Endothelial cell of umbilical vein (primary cell): ENCODE measurements around the gene MVK. TPM values are rescaled to one million over a fixed set of nuclear protein-coding genes. Genes with fewer than 3 reads are reported as not detected.

ENCODE experiments used
- BruUV-seq: library from RNA; stranded (reverse); fragments of 400-500 nt; replicated peaks from 2 replicates; lab custom pipeline; 2021; lab: Mats Ljungman, UMichigan
- CTCF ChIA-PET: fragments of 300-600, 350-600 bp; sonication (Branson Sonifier 250); formaldehyde crosslinking; loops from one replicate; lab custom pipeline; 2021; ENCODE audit warnings: antibody characterized with exemption, inconsistent platforms; lab: Charles Lee
- POLR2A ChIA-PET: fragments of 300-600, 350-600 bp; sonication (Branson Sonifier 250); formaldehyde crosslinking; loops from one replicate; lab custom pipeline; 2021; ENCODE audit warnings: antibody characterized with exemption, inconsistent platforms; lab: Charles Lee
- DNase-seq: peaks from one replicate; pipeline ENCODE4 v3.0.0-alpha.2; 2011; ENCODE audit warnings: low read depth, low spot score
- FAIRE-seq: peaks from 2 replicates; lab custom pipeline; 2011; peaks lifted over from hg19 to GRCh38; lab: Jason Lieb, UNC
- H2AFZ ChIP-seq: 2 replicates; pipeline ENCODE4 v1.6.0; 2012; ENCODE audit warnings: low read depth, low read length, control low read depth, inconsistent platforms
- H3K27ac ChIP-seq: 2 replicates; pipeline ENCODE4 v1.5.1; 2011; ENCODE audit warnings: low read depth, mild to moderate bottlenecking, control low read depth, low read length, moderate library complexity; ENCODE audit not compliant: insufficient read depth
- H3K27me3 ChIP-seq, 2 experiments: 2 replicates each; pipeline versions ENCODE4 v1.6.0 to v1.6.1; 2011; ENCODE audit warnings: low read length in 2 of 2, mixed read lengths in 1 of 2; ENCODE audit not compliant: control insufficient read depth in 2 of 2, insufficient read depth in 2 of 2
- H3K36me3 ChIP-seq, 2 experiments: 2 replicates in 1 of 2; 3 replicates in 1 of 2; pipeline ENCODE4 v1.5.1; 2011; ENCODE audit warnings: low read length in 2 of 2, mild to moderate bottlenecking in 1 of 2, moderate library complexity in 1 of 2; ENCODE audit not compliant: control insufficient read depth in 2 of 2, insufficient read depth in 2 of 2; ENCODE audit errors: extremely low read depth in 1 of 2
- H3K4me1 ChIP-seq: 3 replicates; pipeline ENCODE4 v1.5.1; 2011; ENCODE audit warnings: mild to moderate bottlenecking, low read length; ENCODE audit not compliant: control insufficient read depth, insufficient read depth; ENCODE audit errors: extremely low read depth
- H3K4me2 ChIP-seq: 2 replicates; pipeline ENCODE4 v1.6.1; 2011; ENCODE audit warnings: low read length, control low read depth, mixed read lengths; ENCODE audit not compliant: insufficient read depth
- H3K4me3 ChIP-seq, 3 experiments: fragments of 200-600 bp in 1 of 3; sonication (generic), shearing (Covaris generic) in 1 of 3; replicated peaks in 1 of 3; 2 replicates each; pipeline ENCODE4 v1.5.1; 2011 to 2016; ENCODE audit warnings: control low read depth in 3 of 3, low read length in 3 of 3, mild to moderate bottlenecking in 2 of 3, inconsistent platforms in 1 of 3, low read depth in 1 of 3, moderate library complexity in 1 of 3; ENCODE audit not compliant: insufficient read depth in 1 of 3
- H3K79me2 ChIP-seq: 2 replicates; pipeline ENCODE4 v1.6.0; 2012; ENCODE audit warnings: low read length, inconsistent platforms; ENCODE audit not compliant: control insufficient read depth, insufficient read depth
- H3K9ac ChIP-seq: replicated peaks from 2 replicates; pipeline ENCODE3; 2011; ENCODE audit warnings: low read length, control low read depth; ENCODE audit not compliant: insufficient read depth; ENCODE audit errors: extremely low read depth
- H3K9me1 ChIP-seq: replicated peaks from 3 replicates; pipeline ENCODE4 v1.6.0; 2011; ENCODE audit warnings: mild to moderate bottlenecking, low read length; ENCODE audit not compliant: control insufficient read depth, insufficient read depth; ENCODE audit errors: extremely low read depth
- H3K9me3 ChIP-seq: replicated peaks from 2 replicates; pipeline ENCODE4 v1.5.1; 2012; ENCODE audit warnings: low read length, inconsistent platforms; ENCODE audit not compliant: control insufficient read depth, insufficient read depth
- H4K20me1 ChIP-seq: replicated peaks from 2 replicates; pipeline ENCODE3; 2011; ENCODE audit warnings: mild to moderate bottlenecking, low read length; ENCODE audit not compliant: control insufficient read depth, insufficient read depth; ENCODE audit errors: extremely low read depth
- CTCF ChIP-seq, 2 donors: IDR thresholded peaks; 1 replicate in 1 of 2; 2 replicates in 1 of 2; pipeline ENCODE4 v1.5.1; 2011; ENCODE audit warnings: low read length in 2 of 2, mild to moderate bottlenecking in 2 of 2, moderate library complexity in 2 of 2, control low read depth in 1 of 2, inconsistent platforms in 1 of 2, low read depth in 1 of 2; ENCODE audit not compliant: insufficient read depth in 1 of 2; ENCODE audit errors: extremely low read depth in 1 of 2
- EZH2 ChIP-seq: IDR thresholded peaks from 2 replicates; pipeline ENCODE4 v1.6.1; 2012; ENCODE audit warnings: borderline replicate concordance, low read depth, mild to moderate bottlenecking, moderate library complexity, low read length, inconsistent platforms; ENCODE audit not compliant: severe bottlenecking
- FOS ChIP-seq: IDR thresholded peaks from 2 replicates; pipeline ENCODE4 v1.6.1; 2011; ENCODE audit warnings: mild to moderate bottlenecking, low read length, moderate library complexity, borderline replicate concordance; ENCODE audit not compliant: insufficient read depth
- GATA2 ChIP-seq: IDR thresholded peaks from 2 replicates; pipeline ENCODE4 v1.7.0; 2011; ENCODE audit warnings: low read depth, mild to moderate bottlenecking, moderate library complexity, mixed read lengths, low read length; ENCODE audit not compliant: insufficient read length, insufficient read depth
- JUN ChIP-seq: IDR thresholded peaks from 2 replicates; pipeline ENCODE4 v1.6.1; 2011; ENCODE audit warnings: borderline replicate concordance, low read depth; ENCODE audit not compliant: insufficient read length, insufficient read depth
- MAX ChIP-seq: IDR thresholded peaks from 2 replicates; pipeline ENCODE4 v1.6.1; 2011; ENCODE audit not compliant: insufficient read depth, insufficient read length
- MYC ChIP-seq: IDR thresholded peaks from one replicate; pipeline ENCODE4 v1.6.1; 2011; ENCODE audit warnings: mild to moderate bottlenecking, low read depth, low read length
- POLR2A ChIP-seq: IDR thresholded peaks from 2 replicates; pipeline ENCODE4 v1.6.1; 2012; ENCODE audit warnings: low read depth, mild to moderate bottlenecking, control low read depth, low read length
- POLR2AphosphoS5 ChIP-seq: IDR thresholded peaks from 2 replicates; pipeline ENCODE4 v1.6.1; 2012; ENCODE audit warnings: low read depth, mild to moderate bottlenecking, control low read depth, low read length, moderate library complexity; ENCODE audit not compliant: insufficient read depth
- dilution Hi-C: fragments of 300-500 bp; cut with MboI; formaldehyde crosslinking; loops from one replicate; pipeline ENCODE4 v1.15.0; 2019; ENCODE audit warnings: low sequenced_read_pairs; ENCODE audit not compliant: extremely low pct_ligation_motif_present
- intact Hi-C: fragments of 100-400 bp; cut with micrococcal nuclease; formaldehyde crosslinking; loops from one replicate; pipeline ENCODE4 v1.10.0; 2022
- polyA plus RNA-seq, 4 experiments: library from polyadenylated mRNA; depleted of rRNA in 3 of 4; stranded (reverse) in 3 of 4; unstranded in 1 of 4; fragments of >200 nt; gene quantifications; 2 replicates each; pipeline versions ENCODE4 v1.2.1 to v1.2.3, GENCODE V29; 2011 to 2012; ENCODE audit warnings: missing spikeins in 1 of 4
- total RNA-seq: library from RNA; stranded (reverse); gene quantifications from 2 replicates; pipeline ENCODE4 v1.2.3, GENCODE V29; 2021

MVK gene
- total and polyA plus RNA-seq, 2 donors (not counting 3 experiments of a cell fraction or from before 2014, with no cell fraction given), result 32.6 to 42.6 TPM

GRCh38 chr12:109573914-109574244 lies 285 bp downstream of the MVK start:
- no peaks in the 10 kb centered on the region for H3K27me3 ChIP-seq
- intact Hi-C loops (loop anchor here (1.0 to 10.0 kb wide), 5 partner anchors 55 to 201 kb away; partner anchors contain the start of genes FAM222A, KCTD10 and UBE3B), dilution Hi-C loops (no loop called here)

More at GRCh38 chr12:109573914-109574244, 285 bp downstream of the MVK start:
- Histone ChIP-seq H2AFZ (peak overlapping the region; percentile 66), H3K36me3 (peaks cover 2 to 17% of the 10 kb centered on the region in 2 experiments), H4K20me1 (no peaks in the 10 kb centered on the region), H3K27ac (no peak overlapping the region), H3K9me1 (no peaks in the 10 kb centered on the region), H3K4me1 (peaks cover 16% of the 10 kb centered on the region), H3K9ac (peak overlapping the region; percentile 45), H3K4me3 (peak overlapping the region; percentile 27 to 83 (median 82)), H3K4me2 (peak overlapping the region; percentile 84), H3K9me3 (no peaks in the 10 kb centered on the region), H3K79me2 (peaks cover 6% of the 10 kb centered on the region)
- TF ChIP-seq MAX (no peak), CTCF (IDR thresholded peaks at IDR 0.05; ENCODE audit: extremely low read depth in 1 of 2, insufficient read depth in 1 of 2, low read depth in 1 of 2, low read length in 2 of 2) (no peak), GATA2 (no peak), FOS (no peak), EZH2 (no peak), MYC (no peak), JUN (no peak), POLR2AphosphoS5 (no peak), POLR2A (no peak)
- no TSS peak for BruUV-seq
- ChIA-PET CTCF (interaction anchor here (0.9 to 4.2 kb wide), 10 partner anchors 14 to 271 kb away, joined by 3 to 37 read pairs (median 6); no protein-coding TSS in a partner anchor), POLR2A (interaction anchor here (1.1 to 1.3 kb wide), 2 partner anchors 12 to 25 kb away, joined by 3 read pairs; no protein-coding TSS in a partner anchor)
- DNase-seq (no peak), FAIRE-seq (no peak)
